GM19395 (cell line): ENCODE results near the gene PTPRD.

Experiments used
- ATAC-seq: cut with Tn5 transposase; IDR thresholded peaks from one replicate; pipeline ENCODE4 v1.9.1; 2021; ENCODE audit warnings: mild to moderate bottlenecking, moderate library complexity; ENCODE audit not compliant: unreplicated experiment

The PTPRD gene

DNA sequence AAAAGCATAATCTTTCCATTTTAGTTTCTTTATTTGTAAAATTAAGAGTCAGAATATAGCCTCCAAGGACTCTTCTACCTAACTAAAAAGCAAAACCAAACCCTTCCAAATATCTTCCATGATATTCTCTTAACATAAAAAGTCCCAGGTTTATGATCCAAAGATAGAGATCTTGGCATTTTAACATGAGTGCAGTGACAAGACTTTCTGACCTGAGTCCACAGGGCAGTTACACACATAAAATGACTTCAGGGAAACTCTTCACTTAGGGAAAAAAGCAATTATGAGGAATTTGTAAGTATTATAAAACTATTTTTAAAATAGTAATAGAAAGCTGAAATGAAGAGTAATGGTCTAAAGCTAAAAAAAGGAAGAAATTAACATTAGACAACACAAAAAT is 2040.6 kb downstream of the PTPRD start:
- no peak for ATAC-seq

DNA sequence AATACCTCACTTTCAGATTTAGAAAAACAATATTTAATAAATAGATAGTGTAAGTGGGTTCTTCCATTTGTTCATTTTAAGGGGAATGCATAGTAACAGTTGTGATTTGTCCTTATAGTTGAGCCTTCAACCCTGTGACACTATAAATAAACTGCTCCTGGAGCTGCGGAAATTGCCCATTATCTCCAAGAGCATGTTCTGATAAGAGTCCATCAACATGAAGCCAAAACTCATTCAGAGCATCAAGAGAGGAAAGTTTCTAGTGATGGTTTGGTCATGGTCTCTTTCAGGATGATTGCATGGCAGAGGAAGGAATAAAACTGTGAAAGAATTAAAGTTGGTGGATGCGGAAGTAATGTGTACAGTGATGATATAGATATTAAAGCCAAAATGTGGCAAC is 2041.2 kb downstream of the PTPRD start:
- no peak for ATAC-seq

DNA sequence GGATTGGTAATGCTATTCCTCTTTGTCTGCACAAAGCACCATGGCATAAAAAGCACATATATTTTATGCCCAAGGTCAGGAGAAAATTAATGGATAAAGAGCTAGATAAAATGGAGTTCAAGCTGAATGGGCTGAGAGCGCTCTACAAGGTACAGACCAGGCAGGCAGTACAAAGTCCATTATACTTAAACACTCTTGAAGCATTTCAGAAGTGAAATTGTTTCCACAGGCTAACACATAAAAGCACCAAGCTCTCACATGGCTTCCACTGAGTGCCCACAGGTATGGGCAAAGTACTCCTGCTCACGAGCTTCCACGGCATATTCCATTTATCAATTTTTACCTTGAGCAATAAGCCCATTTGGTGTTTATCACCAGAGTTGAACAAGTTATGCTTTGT is 2042.0 kb downstream of the PTPRD start:
- no peak for ATAC-seq

DNA sequence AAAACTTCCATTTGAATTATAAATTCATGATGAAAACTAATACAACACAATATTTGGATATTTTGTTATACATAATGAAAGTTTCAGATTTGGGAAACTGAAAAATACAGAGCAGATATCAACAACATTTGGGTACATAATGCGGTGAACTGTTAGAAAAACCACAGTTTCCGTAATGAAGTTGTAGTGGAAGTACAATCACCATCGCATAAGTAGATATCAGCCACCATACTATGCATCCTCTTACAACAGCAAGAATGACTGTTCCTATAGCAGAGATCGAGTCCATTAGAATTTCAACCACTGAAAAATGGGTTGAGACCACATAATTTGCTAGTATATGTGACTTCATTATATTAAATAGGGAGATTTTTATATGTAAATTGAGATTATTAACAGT is 2043.0 kb downstream of the PTPRD start:
- ATAC-seq, result no peak

DNA sequence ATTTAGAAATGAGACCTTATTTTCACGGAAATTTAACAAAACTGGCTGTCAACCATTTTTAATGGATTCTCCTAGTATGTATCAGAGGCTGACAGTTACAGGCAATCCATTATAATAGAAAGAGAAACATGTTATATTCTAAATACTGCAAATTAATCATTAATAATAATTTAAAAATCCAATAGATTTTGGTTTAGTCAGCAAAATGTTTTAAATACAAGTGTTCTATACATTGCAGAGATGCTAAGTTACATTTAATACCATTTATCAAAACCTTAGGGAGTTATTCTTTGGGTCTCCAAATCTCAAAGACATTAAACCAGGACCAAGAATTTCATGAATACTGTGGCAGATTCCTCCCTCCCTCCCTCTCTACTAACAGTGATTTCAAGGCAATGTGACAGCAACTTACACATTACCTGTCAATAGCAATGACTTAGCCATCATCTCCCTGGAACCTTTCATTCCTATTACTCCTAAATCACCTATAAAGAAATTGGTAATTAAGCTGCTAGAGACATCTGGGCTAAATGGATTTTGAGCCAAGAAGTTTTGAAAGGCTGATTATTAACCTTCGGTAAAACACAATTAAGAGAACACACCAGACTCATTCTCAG is 2044.7 kb downstream of the PTPRD start:
- ATAC-seq, result no peak

DNA sequence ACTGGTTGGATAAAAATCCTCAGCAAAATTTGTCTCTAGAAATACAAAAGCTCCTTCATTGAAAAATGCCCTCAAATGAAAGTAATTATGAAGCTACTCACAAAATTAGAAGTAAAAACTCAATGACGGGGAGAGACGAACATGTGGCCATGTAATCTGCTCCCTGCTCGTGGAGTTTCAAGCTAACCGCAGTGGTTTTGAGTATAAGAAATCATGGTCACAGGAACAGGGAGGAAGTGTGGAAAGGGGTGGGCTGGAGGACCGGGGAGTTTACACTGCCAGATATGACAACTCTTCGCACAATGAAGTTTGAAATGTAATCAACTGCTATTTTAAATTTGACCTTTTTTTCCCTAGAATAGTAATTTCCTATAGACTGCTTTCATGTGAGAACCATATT is 2047.8 kb downstream of the PTPRD start:
- ATAC-seq, result peak; percentile 67

DNA sequence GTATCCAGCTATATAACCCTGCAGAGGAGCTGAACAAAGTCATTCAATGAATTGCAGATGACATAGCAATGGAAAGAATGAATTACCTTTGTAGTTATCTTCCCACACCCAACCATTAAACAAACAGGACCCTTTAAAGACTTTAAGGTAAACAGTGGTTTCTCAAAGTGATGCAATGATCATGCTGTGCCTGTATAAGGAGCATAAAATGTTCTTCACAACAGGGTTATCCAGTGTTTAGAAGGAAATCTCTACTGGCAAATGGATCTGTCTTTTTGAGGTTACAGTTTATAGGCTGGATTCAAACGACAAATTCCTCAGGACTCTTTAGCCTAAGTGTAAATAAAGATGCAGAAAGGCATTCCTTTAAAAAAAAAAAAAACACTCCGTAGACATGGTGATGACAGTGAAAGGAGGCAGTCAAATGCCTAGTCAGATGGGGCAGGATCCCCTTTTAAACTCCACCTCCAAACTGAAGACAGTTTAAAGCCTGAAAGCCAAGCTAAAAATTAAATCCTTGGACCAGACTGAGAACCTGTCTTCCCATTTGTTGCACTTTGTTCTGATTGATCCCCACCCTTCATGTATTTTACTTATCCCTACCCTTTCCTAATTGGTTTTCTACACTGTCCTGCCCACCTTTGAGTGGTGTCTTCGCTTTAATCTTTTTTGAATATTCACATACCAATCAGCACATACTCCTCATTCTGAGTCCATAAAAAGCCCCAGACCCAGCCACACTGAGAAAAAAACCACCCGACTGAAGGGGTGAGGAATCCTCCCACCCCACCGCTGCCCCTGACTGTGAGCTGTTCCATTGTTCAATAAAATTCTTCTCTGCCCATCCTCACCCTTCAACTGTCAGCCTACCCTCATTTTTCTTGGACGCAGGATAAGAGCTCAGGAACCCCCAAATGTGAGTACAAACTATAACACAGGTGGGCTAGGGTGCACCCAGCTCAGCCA is 2052.0 kb downstream of the PTPRD start:
- no peak for ATAC-seq

DNA sequence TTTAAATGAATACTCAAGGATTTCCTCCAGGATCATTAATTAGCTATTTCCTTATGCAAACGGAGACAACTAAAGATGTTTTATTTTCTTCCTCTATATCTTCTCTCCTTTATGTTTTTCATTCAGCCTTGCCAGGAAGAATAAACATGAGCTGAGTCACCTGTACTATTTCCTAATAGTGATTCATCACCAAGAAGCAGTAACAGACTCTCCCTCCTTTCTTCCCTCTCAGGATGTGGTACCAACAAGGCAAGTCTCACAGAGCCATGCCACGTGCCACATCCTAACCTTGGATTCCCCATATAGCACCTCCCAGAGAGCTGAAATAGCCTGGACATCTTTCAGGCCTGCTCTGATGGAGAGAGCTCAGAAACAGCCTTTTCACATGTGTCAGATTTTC is 2054.6 kb downstream of the PTPRD start:
- no peak for ATAC-seq

DNA sequence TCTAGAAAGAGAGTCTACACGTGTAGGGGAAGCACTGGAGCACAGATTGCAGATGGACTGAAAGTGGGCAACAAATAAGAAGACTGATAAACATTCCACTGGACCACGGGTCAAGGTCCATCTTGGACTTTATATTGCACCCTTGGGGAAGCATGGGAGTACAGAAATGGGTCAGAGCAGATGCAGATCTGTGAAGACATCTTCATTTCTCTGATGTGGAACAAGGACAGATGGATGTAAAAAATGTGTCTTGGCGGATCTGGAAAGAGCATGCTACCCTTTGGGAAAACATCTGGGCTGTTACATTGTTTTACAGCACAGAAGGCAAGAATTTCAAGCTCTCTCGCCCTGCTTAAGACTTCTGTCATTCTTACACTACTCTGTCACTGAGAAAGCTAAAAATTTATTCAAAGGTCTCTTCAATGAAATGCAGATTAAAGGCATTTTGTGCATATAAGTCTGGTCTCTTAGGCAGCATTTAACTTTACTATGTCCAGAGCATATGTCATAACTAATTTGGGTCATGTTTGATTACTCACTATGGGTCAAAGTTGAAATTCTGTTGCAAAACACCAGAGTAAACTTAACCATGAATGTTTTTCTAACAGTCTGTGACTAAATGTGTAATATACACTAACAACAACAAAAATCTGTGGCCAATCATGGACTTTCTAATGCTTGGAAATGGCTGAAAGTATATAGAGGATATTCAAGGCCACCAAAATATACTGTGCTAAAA is 2056.9 kb downstream of the PTPRD start:
- no peak for ATAC-seq

DNA sequence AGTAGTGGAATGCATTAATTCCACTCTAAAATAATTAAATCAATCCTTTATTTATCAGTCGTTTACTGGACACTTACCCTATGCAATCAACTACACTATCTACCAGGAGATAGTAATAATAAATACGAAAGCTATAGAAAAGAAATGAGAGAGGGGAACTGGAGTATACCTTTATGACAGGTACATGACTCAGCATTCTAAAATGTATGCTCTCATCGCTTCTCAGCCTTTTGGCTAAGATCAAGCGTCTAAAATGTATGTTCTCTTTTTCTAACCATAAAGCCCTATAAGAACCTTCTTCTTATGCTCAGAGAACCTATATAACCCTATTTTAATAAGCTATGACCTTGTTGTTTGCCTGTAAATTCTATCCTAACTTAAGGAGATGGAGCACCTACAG is 2059.4 kb downstream of the PTPRD start:
- no peak for ATAC-seq

DNA sequence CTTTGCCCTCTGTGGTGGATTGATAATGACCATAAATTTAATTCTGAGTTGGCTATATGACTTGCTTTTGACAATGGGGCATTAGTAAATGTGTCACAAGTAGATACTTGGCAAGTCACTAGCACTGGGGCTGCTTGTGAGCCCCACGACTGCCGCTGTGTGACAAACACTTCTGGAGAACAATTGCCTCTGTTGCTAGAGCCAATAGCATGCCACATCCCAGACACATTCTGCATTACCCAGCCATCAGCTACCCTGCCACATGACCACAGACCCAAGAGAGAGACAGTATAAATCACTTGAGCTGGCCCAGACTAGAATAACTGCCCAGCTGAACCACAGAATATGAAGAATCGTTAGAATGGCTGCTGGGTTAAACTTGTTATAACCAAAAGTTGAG is 2060.1 kb downstream of the PTPRD start:
- no peak for ATAC-seq

DNA sequence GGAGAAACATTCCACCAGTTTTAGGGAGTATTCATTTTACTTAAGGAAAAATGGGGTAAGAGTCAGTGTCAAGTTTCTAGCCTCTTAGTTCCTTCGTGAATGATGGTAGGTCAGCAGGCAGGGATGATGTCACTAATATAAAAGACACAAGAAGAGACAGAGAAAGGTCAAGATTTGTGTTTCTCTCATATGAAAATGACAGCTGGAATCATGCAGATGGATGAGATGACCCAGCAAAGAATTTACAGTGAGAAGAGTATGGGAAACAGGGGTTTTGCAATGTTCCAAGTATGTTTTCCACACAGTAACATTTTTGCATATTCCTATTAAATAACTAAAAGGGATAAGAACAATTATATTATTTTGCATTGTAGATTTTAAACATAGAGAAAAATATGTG is 2063.6 kb downstream of the PTPRD start:
- ATAC-seq, result no peak

DNA sequence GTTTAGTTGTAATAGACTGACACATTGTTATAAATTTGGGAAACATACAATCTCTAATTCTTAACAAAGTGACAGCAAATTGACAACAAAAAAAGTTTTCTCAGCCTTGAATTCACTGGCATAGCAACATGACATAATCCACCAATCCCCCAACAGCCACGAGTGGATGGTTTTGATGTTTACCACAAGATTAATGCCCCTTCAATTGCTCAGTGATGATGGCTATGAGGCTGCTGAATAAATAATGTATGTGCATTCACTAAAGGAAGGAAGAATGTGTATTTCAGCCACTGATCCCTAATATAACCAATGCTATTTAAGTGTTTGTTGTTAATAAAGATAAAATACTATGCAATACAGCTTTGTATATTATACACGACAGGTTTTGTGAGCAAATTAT is 2069.6 kb downstream of the PTPRD start:
- no peak for ATAC-seq

DNA sequence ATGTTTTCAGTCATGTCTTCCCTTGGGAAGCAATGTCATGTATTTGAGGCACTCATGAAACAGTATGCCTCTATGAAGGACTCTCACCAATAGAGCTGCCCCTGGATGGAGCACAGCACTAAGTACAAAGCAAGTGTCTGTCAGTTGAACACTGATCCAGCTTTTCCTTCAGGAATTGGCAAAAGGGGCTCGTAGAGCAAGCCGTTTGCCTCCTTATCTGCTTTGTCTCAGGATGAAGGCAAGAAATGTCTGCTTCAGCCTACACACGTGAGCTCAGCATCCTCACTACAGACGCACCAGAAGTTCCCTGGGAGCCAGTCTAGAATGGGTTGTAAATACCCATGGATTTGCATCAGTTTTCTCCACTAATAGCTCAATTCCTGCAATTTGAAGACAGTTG is 2070.3 kb downstream of the PTPRD start:
- ATAC-seq, result no peak

DNA sequence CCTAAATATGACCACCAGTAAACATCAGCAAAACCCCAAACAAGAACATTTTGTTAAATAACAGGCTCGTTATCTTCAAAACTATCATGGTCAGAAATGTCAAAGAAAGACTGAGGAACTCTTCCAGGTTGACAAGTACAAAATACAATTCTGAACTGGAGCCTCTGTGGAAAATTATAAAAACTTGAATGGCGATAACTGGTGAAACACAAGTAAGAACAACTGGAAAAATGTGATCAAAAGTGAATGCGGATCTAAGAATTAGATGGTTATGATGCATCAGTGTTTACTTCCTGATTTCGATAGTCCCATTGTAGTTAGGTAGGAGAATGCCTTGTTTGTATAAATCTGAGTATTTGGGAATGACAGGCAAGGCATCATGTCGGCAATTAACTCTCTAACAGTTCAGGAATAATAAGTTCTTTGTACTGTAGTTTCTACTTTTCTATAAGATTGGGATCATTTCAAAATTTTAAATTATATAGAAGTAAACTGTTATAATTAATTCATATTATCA is 2073.1 kb downstream of the PTPRD start:
- ATAC-seq, result no peak

DNA sequence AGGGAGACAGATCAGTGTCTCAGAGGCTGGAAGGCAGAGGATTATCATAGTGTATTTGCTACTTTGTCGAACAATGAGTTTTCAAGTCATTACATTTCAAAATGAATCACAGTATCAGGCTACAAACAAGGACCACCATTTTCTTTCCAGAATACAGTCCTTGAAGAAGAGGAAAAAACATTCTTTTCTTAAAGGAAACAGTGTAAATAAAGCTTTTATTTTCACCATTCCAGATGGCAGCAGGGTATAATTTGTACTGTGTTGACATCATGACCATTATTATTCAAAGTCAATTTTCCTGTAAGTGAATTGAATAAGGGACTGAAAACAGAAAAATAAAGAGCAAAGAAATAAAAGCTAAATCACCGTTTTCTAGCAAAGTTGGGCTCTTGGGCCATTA is 2076.0 kb downstream of the PTPRD start:
- no peak for ATAC-seq

DNA sequence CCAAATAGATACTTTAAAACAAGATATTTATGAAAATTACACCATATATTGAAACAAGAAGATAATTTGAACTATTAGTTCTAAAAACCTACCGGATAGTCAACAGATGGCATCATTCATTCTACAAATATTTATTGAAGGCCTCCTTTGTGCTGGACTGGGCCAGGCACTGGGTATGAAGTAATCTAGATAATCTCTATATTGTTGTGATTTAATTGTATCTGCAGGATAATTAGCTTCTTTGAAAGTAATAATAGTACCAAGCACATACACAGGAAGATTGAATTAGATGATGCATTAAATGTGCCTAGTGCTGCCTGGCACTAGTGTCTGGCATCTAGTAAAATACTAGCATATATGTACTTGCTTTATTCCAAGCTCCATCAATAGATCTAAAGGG is 2078.0 kb downstream of the PTPRD start:
- ATAC-seq, result no peak

DNA sequence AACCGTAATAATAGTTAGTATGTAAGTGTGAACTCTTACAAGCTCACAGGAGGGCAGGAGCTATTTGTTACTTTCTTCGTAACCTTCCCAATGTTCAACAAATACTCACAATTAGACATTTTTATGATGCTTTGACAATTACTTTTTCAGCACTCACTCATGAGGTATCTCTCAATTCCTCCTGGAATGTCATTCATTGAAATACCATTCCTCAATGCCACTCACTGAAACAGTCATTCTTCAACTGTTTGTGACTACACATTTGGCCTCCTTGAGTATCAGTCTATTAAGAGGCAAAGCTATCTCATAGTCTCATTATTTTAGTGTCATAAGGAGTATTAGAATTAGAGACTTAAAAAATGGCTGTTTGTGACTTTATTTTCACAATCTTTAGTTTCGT is 2079.1 kb downstream of the PTPRD start:
- no peak for ATAC-seq

DNA sequence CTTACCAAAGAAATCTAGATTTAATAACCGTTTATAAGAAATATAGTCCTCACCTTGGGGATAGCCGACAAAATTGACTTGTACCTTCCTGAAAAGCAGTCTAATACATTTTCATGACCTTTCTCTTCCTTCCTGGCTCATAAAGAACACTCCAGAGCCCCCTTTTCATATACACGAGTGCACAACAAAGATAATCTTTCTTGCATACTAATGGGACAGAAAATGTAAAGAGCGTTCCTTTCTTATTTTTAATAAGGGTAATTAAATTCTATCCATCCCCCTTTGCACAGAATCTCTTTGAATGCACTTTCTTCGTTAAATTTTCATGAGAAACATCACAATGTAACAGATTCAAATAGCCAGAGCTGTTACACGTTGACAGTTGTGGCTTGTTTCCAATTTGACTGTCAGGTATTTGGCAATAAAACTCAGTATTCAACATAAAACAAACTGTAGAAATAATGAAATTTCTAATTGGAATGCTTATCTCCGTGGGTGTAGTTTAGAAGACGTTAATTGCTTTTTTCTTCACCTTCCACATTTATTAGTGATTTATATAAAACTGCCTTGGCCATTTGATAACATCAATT is 2080.9 kb downstream of the PTPRD start:
- no peak for ATAC-seq

DNA sequence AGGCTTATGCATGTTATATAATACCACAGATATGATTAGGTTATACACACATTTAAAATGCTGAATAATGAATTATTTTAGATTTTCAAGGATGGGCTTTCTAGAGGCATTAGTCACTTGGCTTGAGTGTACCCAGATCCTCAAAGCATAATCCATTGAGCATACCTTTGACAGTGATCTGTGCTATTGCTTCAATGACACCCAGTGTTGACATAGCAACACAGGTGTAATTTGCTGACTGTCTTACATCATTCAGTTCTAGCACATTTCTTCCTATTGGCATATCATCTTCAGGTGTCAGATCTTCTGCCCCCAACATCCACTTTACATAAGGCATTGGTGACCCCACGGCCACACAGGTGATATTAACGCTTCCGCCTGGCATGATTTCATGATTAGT is 2091.7 kb downstream of the PTPRD start:
- no peak for ATAC-seq

DNA sequence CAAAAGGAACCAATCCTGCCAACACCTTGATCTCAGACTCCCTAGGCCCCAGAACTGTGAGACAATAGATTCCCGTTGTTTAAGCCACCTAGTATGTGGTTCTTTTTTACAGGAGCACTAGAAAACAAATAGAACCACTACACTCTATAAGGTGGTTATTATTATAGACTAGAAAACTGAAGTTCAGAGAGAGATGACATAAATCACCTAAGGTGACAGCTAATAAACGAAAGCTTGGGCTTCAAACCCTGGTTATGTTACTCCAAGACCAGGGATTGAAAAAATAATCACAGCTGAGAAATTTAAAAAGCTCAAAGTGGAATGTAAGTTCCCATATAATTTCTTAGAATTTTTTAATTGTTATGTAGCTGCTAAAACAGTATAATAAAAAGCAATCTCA is 2097.1 kb downstream of the PTPRD start:
- ATAC-seq, result no peak
